HG03378 (cell line): Measurements from ENCODE around the gene NINJ1.
"Not testable (repeated sequence)": the region's sequence is repeated elsewhere in the genome, so short reads cannot be mapped to it uniquely, and the experiment has no call there.

Source experiments
- ATAC-seq: cut with Tn5 transposase; IDR thresholded peaks from one replicate; pipeline ENCODE4 v1.9.1; 2021; ENCODE audit warnings: mild to moderate bottlenecking, moderate library complexity; ENCODE audit not compliant: unreplicated experiment

Gene NINJ1

DNA sequence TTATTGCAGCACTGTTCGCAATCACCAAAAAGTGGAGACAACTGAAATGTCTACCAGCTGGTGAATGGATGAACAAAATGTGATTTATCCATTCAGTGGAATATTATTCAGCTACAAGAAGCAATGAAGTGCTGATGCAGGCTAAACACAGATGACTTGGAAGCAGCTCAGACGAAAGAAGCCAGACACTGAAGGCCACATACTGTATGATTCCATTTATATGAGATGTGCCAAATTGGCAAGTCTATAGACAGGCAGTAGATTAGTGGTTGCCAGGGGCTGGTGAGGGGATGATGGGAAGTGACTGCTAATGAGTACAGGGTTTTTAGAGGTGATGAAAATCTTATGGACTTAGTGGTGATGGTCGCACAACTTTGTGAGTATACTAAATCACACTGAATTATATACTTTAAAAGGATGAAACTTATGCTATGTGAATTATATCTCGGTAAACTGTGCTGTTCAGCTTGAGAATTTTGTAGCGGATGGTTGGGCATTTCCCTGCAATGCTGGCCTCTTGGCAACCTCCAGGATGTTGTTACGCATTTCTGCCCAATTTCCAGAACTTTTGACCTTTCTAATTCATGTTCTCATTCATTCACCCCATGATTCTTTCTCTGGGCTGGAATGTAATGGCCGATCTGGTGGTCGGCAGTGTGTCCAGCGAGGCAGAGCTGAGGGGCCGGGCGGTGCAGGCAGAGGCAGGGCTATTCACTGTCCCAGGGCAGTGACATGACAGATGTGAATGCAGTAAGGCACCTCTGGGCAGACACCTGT, 27.9 kb upstream of the NINJ1 start:
- no peak for ATAC-seq

DNA sequence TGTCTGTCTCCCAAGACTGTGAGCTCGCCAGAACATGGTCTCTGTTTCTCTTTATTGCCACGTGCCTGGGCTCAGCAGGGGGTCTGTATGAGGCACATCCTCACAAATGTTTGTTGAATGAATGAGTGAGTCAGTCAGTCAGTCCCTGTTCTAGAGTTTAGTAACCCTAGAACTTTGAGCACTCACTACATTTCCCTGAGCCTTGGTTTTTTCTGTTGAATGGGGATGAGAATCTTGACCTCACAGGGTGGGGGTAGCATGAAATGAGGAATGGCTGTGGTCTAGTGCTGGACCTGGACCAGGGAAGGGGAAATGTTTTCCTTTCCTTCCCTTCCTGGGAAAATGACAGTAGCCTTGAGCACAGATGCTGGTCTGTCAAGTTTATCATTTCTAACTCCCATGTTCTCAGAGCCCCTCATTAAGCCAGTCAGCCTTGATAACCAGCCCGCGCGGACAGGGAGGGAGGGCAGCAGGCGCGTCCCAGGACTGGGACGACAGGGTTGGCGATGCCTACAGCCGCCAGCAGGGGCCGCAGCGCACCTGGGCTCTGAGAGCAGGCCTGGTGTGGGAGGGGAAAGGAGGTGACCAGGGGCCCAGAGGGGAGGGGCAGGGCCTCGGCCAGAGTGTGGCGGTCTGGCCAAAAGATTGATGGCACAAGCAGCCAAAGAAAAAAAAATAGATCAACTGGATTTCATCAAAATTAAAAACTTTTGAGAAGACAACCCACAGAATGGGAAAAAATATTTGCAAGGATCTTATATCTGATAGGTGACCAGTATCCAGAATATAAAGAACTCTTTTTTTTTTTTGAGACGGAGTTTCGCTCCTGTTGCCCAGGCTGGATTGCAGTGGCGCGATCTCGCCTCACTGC, 25.8 kb upstream of the NINJ1 start:
- no peak for ATAC-seq

DNA sequence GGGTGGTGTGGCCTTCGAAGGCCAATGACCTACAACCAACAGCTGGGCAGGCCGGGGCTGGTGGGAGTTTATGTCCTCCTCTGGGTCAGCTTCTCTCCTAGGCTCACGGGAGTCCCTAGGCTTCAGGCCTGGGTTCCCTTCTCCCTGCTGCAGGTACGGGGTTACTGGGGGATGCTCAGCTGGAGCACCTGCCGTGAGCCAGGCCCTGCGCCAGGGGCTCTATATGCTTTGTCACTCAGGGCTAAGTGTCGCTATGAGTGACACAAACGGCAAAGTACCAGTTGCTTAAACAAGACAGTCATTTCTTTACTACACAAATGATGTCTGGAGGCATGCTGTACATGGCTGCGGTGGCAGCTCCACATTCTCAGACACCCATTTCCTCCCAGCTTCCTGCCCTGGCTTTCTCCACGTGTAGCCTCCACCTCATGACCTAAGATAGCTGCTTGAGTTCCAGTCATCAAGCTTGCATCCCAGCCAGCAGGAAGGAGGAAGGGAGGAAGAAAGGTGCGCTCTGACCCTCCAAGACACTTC, 22.5 kb upstream of the NINJ1 start:
- peak; percentile 67 for ATAC-seq

DNA sequence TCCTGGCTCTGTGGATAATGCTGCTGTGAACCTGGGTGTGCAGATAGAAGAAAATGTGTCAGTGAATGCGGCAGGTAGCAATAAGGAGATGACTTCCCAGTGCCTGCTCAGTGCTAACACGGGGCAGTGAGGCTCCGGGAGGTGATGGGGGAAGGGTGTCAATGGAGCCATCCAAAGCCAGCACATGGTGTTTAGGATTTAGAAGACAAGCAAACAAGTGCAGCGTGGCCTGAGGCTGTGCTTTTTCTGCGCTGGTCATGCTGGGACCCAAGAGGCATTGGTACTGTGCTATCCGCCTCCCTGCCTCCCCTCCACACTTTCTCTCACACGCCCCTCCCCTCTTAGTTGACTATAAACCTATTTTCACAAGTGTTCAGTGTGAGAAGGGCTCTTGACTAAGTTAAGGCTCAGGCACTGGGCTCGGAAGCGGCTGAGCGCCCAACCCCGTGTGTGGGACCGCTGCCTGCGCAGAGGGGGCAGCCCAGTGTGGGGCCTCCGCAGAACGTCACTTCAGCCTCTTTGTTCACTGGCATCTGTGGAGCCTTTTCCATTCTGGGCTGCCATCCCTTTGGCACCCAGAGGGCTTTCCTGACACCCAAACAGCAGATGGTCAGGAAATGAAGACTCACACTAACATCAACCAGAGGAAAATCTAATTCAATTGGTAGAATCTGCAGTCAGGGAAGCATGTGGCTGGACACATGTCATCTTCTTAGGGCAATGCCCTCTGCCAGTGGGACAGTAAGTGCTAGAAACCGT, 21.8 kb upstream of the NINJ1 start:
- peak; percentile 10 for ATAC-seq

DNA sequence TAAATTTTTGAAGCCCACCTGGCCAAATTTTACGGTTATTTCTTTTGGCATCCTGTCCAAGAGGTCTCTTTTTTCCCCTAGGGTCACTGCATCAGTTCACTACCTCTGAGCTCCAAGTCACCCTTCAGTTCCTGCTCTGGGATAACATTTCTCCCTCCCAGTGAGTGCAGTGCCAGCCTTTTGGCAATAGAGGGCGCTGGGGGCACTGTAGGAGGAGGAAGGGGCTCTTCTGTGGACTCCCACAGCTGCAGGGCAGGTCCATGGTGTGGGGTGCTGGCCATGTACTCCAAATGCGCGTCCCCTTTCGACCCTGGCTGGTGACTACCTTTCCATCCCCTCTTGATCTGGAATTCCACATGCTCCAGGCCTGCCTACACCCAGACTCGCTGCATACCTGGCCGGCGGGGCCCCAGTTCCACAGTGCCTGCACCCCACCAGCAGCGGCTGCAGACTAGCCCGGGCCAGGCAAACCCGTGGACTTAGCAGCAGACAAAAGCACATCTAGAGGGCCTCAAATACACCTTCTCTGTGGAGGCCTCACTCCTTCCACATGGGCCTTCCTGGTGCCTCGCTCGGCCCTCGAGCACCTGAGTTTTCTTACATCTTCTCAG, 20.3 kb upstream of the NINJ1 start:
- ATAC-seq, result no peak

DNA sequence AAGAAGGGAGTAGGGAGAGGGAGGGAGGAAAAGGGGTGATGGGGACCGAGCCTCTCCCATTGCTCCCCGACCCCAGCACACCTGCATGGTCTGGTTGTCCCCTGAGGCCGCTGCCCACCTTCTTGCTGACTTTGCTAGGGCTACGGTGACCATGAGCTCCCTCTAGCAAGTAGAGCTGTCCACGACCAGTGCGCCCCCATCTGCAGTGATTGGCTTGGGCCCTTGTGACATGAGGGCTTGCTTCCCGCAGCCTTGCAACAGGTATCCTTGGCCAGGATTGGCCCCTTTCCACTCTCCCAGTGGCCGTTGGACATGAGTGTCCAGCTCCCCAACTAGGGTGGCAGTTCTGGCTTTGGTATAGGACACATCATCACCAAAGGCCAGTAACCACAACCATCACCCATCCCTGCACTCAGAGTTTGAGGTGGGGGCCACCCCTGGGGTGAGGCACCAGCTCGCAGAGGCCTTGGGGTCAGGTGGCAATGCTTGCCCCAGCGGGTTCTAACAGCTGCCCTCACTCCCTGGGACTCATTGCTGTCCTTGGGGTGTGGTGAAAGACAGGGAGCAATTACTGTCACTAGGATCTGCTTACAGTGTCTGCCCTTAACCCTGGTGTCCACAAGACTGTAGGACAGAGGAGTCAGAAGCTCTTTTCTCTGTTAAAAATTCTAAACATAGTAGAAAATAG, 17.2 kb upstream of the NINJ1 start:
- no peak for ATAC-seq

DNA sequence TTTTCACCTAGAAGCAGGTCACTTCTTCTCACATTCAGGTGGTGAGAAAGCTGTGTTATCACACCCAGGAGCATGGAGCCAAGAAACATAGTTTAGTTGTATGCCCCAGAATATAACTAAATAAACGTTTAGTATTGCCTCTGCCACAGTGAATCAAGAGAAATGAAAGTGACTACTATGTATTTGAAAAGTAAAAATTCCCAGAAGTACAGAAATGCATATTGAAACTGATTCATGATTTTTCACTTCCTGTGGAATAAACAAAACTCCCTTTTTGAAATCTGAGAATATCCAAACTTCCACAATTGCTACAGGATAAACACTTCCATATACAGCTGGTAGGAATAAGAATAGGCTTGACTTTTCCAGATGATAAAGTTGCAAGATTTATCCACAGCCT, 15.3 kb upstream of the NINJ1 start:
- no peak for ATAC-seq

DNA sequence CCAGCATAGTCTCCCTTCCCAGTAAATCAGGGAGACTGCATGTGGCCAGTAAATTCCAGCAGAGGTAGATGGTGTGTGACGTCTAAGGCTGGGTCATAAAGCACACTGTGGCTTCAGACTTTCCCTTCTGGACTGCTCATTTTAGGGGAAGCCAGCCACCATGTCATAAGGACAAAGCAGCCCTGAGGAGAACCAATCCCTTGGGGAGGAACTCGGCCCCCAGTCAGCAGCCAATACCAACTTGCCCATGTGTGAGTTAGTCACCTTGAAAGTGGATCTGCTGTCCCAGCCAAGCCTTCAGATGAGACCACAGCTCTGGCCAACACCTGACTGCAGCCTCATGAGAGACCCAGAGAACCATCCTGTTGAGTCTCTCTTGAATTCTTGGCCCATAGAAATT, 14.7 kb upstream of the NINJ1 start:
- no peak for ATAC-seq

DNA sequence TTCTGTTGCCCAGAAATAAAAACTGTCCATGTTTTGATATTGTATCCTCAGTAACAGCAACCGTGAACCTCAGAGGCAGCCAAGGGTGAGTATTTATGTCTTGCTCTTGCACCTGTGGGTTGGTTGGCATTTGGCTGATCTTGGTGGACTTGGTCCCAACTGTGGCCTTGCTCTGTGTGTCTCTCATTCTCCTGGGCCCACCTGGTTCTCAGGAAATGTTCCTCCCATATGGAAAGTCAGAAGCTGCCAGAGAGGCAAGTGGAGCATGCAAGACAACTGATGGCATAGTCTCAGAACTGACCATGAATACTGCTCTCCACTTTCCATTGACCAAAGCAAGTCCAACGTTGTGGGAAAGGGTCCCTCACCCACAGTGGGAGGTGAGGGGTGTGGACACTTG, 13.6 kb upstream of the NINJ1 start:
- no peak for ATAC-seq

DNA sequence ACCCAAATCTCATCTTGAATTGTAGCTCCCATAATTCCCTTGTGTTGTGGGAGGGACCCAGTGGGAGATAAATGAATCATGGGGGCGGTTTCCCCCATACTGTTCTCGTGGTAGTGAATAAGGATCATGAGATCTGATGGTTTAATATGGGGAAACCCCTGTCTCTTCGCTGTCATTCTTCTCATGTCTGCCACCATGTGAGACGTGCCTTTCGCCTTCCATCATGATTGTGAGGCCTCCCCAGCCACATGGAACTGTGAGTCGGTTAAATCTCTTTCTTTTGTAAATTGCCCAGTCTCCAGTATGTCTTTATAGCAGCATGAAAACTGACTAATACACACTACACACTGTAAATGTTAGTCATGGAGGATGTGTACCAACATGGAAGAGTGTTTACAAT, 12.6 kb upstream of the NINJ1 start:
- not testable (repeated sequence) for ATAC-seq

DNA sequence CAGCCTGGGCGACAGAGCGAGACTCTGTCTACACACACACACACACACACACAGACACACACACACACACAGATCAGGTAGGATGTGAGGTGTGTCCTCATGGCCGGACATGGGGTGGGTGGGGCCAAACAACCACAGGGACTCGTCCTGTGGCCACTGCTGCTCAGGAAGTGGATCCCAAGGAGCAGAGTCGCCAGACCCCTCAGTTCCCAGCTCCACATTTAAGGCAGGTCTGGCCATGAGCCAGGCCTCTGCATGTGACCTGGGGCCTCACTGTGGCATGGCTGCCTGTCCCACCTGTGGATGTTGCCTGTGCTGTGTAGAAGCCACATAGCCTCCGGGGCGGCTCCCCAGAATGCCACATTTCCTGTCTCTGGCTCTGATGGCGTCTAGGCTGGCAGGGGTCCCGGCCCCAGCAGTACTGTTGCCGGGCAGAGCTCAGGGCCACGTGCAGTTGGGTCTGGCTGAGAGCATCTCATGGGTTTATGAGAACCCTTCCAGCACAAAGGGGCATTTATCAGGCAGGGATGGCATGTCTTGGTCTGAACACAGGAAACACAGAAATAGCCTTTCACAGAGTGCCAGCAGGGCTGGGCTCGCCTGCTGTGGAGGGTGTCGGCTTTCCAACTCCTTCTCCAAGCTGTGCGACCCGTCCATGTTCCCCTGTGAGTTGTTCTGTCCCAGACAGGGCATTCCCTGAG, 9.9 kb upstream of the NINJ1 start:
- no peak for ATAC-seq

DNA sequence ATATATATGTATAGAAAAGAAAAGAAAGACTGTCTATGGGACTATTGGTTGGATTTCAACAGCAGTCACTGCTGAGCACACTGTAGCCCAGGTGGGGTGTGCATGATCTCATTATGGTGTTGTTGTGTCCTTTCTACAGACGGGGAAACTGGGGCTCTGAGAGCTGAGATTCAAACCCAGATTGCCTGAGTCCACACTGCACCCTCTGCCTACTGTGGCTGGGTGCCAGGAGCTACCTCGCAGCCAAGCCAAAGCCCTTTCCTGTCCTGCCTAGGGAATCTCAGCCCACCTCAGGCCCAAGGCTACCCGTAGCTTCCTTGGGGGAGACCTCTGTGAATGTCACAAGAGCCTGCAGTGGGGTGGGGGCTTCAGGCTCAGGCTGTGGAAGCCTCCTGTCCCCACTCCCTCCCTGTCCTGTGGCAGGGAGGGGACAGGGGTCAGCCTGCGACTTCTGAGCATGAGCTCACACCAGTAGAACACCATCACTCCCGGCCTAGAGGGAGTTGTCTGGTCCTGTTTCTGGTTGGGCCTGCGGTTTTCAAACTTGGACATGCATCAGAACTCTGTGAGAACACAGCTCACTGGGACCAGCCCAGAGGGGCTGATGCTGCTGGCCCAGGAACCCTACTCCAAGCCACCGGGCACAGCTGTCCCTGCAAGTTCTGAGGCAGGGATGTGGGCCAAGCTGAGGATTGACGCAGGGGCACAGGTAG, 7.9 kb upstream of the NINJ1 start:
- no peak for ATAC-seq

DNA sequence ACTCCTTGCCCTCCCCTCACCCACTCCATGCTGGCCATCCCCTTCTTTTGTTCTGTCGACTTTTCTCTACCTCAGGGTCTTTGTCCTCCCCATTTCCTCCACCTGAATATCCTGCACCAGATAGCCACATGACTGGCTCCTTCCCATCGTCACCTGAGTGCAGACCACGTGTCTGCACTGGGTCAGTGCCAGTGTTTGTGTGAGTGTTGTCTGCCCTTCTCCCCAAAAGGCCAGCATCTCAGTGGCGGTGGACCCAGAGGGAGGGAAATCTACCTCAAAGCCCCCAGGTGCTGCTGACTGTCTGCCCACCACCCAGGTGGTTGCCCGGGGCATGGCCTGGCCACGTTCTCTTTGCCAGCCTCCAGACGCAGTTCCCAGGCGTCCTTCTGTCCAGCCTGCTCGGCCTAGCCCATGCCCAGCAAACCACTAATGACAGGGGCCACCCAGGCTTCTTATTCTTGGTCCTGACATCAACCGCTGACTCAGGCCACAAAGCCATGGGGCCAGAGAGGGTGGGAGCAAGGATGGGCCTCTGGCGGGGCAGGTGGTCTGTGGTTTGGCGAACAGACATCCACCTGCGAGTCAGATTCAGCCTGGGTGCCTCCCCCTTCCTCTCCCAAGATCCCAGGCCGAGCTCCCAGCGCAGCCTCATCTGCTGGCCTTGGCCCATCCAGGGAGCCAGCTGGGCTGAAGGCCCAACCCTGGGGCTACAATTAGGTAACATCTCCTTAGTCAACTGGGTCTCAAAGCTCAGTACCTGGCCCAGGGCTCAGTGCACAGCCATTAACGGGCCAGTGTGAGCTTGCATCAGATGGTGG, 5.5 kb upstream of the NINJ1 start:
- no peak for ATAC-seq

DNA sequence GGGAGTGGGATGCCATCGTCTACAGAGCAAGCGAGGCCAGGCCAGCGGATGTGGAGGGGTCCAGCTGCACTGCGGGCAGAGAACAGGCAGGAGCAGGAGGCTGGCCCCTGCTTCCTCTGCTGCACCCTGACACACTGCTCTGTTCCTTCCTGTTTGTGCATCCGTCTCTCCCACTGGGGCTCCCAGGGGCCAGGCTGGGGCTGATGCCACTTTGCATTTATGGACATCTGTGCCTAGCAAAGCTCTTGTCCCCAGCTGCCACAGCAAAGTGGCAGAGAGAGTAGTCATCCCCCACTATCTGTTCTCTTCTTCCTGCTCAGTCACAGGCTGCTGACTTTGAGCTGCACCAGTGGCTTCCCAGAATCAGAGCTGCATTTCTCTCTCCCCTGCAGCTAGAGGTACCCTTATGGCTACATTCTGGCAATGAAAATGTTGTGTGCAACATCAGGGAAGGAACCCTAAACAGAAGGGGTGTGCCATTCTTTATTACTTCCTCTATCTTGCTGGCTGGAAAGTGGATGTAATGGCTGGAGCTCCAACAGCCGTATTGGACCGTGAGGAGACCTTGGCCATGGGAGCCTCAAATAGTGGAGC, 4.2 kb upstream of the NINJ1 start:
- no peak for ATAC-seq

DNA sequence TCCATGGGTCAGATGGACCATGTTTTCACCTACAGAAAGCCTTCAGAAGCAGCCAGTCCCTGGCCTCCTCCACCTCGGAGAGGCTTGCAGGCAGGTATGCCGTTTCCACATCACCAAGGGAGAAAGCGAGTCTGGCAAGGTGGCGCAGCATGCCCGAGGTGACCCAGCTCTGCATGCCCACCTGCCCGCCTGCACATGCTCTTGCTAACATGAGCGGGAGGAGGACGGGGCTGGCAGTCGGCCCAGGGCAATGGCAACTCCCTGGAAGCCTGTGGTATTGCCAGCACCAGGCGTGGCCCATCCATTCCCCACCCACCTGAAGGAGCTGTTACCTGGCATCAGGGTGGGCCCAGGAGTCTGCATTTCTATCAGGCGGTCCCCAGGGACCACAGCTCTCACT, 3.3 kb upstream of the NINJ1 start:
- no peak for ATAC-seq

DNA sequence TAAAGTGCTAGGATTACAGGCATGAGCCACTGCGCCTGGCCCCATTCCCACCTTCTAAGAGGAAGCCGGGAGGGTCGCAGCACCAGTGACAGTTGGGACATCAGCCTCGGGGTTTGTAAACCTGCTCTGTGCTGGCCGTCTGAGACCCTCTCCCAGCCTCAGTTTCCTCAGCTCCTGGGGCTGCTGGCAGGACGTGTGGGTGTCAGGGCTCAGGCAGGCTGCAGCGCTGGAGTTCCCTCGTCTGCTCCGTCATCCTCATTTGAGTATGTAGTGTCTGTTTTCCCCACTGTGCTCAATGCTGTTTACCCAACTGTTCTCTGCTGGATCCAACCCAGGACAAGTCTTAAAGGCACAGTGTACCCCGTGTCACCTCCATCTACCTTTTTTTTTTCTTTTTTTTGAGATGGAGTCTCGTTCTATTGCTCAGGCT, 2.0 kb upstream of the NINJ1 start:
- no peak for ATAC-seq

DNA sequence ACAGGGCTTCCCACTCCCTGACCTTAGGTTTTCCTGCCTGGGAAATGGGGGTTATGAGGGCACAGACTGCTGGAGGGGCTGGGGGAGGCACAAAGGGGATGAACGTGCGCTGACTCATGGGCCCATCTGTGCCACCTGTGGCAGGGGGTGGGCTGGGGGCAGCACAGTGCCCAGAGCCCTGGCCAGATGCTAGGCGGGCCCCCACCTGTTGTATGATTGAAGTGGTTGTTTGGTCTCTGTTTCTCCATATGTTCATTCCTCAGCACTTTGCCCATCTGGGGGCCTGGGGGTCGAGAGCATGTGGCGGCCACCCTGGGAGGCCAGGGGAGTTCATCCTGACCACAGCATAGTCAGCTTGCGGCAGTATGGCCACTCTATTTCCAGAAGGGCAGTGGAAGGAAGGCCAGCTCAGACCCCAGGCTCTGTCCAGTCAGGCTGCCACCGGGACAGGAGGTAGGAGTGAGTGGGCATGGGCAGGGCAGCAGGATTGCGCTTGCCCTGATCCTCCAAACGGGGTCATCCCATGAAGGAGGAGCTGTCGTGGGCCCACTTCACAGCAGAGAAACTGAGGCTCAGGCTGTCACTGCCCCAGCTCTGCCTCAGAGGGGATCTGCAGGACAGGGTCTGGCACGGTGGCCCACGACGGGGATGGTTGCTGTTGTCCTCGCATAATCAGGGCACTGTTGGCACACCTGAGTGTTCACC, 841 bp upstream of the NINJ1 start:
- no peak for ATAC-seq
